GM19455 (cell line): ENCODE data around the gene RTEL1.
A peak's percentile ranks its signal among the peaks of the same experiment; 100 is the strongest.
"Not testable (repeated sequence)": the region's sequence is repeated elsewhere in the genome, so short reads cannot be mapped to it uniquely, and the experiment has no call there.

Experiments used
- ATAC-seq: cut with Tn5 transposase; IDR thresholded peaks from one replicate; pipeline ENCODE4 v1.9.1; 2021; ENCODE audit not compliant: unreplicated experiment

The RTEL1 gene

GRCh38 chr20:63657937-63658748 is at the start of gene RTEL1:
Gene RTEL1, plus strand, starts transcription at chr20:63658312. Its CDS starts 1,091 bp downstream, at chr20:63659403.
- ATAC-seq: peak; percentile 79

GRCh38 chr20:63610581-63611435 is 47.3 kb upstream of the RTEL1 start:
- ATAC-seq: no peak

DNA sequence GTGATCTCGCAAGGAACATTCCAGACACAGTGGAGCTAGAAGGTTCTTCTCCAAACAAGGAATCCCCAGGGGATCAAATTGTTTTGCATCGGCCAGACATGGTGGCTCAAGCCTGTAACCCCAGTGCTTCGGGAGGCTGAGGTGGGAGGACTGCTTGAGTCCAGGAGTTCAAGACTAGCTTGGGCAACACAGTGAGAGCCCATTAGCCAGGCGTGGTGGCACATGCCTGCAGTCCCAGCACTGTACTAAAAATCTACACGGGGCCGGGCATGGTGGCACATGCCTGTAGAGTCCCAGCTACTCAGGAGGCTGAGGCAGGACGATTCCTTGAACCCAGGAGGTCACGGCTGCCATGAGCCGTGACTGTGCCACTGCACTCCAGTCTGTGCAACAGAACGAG is 46.5 kb upstream of the RTEL1 start:
- ATAC-seq: no peak

DNA sequence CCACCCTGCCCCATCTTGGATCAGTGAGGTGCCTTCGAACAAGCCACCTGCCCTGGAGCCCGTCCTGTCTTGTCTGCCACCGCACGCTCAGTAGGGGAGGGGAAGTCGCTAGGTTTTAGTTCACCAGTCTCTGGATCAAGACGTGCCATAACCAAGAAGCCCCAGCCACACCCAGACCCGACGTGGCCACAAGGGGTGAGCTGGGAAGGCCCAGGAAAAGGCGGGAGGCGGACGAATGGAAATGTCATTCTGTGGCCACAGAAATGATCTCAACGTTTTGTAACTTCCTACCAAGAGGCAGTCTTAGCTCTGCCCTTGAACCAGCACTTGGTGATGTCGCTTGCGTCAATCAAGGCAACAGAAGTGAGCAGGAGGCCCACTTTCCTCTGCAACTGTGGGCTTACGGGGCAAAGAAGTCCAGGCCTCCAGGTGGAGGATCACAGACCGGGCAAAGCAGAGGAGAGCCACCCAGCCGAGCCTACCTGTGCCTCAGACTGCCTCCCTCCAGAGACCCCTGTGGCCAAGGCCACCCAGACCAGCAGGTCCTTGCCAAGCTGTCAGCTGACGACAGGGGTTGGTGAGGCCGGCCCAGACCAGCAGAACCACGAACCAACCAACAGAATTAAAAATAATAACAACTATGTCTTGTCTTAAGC is 45.7 kb upstream of the RTEL1 start:
- no peak for ATAC-seq

GRCh38 chr20:63613863-63614594 is 44.1 kb upstream of the RTEL1 start:
- ATAC-seq: not testable (repeated sequence)

- no peak for ATAC-seq
Measured at GRCh38 chr20:63617092-63617875, 40.8 kb upstream of the RTEL1 start.

DNA sequence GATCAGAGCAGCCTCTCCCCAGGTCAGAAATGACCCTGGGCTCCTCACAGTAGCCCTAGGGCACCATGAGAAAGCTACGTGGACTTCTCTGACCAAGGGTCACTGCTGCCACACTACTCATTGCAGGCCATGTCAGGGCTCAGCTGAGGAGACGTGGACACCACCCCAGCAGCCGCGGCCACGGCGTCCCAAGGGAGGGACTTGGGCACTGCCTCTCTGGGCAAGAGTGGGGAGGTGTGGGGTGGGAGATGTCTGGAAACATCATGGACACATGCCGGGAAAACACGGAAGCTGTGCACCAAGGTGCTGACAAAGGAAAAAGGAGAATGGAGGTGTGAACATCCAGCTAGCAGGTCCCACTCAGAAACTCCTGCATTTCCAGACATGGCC is 40.2 kb upstream of the RTEL1 start:
- ATAC-seq: no peak

- no peak for ATAC-seq
Measured at GRCh38 chr20:63618291-63618980, 39.7 kb upstream of the RTEL1 start.

- ATAC-seq: no peak
Measured at GRCh38 chr20:63619086-63619485, 39.0 kb upstream of the RTEL1 start.

GRCh38 chr20:63619505-63619904 is 38.6 kb upstream of the RTEL1 start:
- no peak for ATAC-seq

DNA sequence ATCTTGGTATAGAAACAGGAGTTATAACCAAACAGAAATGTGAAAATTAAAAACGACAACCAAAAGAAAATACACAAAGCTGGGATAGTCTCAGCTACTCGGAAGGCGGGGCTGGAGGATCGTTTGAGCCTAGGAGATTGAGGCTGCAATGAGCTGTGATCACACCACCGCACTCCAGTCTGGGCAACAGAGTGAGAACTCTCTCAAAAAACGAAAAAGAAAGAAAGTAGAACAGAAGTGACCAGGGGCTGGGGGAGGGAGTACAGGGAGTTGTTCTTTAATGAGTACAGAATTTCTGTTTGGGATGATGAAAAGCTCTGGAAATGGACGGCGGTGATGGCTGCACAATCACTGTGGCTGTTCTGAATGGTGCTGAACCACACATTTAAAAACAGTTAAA is 37.1 kb upstream of the RTEL1 start:
- ATAC-seq: no peak

GRCh38 chr20:63622096-63622495 is 36.0 kb upstream of the RTEL1 start:
- no peak for ATAC-seq

GRCh38 chr20:63622732-63623131 is 35.4 kb upstream of the RTEL1 start:
- ATAC-seq: no peak

- no peak for ATAC-seq
Measured at GRCh38 chr20:63624486-63624885, 33.6 kb upstream of the RTEL1 start.

GRCh38 chr20:63625771-63626423 is 32.2 kb upstream of the RTEL1 start:
- no peak for ATAC-seq

- ATAC-seq: peak; percentile 50
Measured at GRCh38 chr20:63626424-63627128, 31.5 kb upstream of the RTEL1 start, which contains the start of gene GMEB2. Gene GMEB2, minus strand, starts transcription at chr20:63627101. Its CDS starts 7,704 bp downstream, at chr20:63619397.

DNA sequence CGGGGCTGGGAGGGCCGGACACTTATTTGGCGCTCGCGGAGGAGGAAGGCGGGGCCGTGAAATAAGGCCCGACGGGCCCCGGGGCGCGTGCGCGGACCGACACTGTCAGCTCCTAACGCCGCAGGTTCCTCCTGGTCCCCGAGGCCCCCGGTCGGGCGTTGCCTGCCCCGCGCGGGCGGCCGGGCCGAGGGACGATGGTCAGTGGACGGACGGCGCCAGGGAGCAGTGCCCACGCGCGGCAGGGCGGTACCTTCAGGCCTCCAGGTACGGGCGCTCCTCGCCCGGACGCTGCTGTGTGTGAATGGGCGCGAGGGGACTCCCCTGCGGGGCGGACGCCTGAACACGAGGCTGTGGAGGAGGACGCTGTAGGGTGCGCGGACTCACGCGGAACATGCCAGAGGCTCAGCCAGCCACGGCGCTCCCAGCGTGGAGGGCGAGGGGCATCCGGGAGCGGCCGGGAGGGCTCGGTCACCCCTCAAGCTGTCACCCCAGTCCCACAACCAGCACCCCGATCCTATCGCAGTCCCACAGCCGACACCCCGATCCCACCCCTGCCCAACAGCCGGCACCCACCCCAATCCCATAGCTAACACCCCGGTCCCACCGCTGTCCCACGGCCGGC is 30.9 kb upstream of the RTEL1 start:
- peak; percentile 82 for ATAC-seq

- no peak for ATAC-seq
Measured at GRCh38 chr20:63627751-63628245, 30.3 kb upstream of the RTEL1 start.
